SK-N-SH (cell line): Measurements from ENCODE around the gene ACACA. TPM values are rescaled to one million over a fixed set of nuclear protein-coding genes. Genes with fewer than 3 reads are reported as not detected.

Experiments
- CTCF ChIA-PET: fragments of 300-600, 350-600 bp; formaldehyde crosslinking; extraction: SDS; loops from one replicate; lab custom pipeline; 2021; lab: Yijun Ruan, JAX
- POLR2A ChIA-PET: fragments of 350-600 bp; sonication (Branson Sonifier 250); formaldehyde crosslinking; extraction: SDS; loops from one replicate; lab custom pipeline; 2020; ENCODE audit warnings: antibody characterized with exemption, inconsistent platforms; lab: Yijun Ruan, JAX
- DNase-seq: peaks from one replicate; pipeline ENCODE4 v3.0.0; 2012
- H2AFZ ChIP-seq: fragments of 200-600 bp; sonication (generic); 2 replicates; pipeline ENCODE4 v1.8.1; 2016; ENCODE audit warnings: antibody characterized with exemption, mild to moderate bottlenecking, low read depth
- H3F3A ChIP-seq: fragments of 200-600 bp; sonication (generic); replicated peaks from 2 replicates; pipeline ENCODE3; 2016; ENCODE audit warnings: antibody characterized with exemption, mild to moderate bottlenecking; ENCODE audit not compliant: insufficient read depth
- H3K27ac ChIP-seq, 2 experiments: fragments of 200-500 bp in 1 of 2; fragments of 200-600 bp in 1 of 2; sonication (Bioruptor generic) in 1 of 2; sonication (generic), shearing (Covaris generic) in 1 of 2; 2 replicates each; pipeline versions ENCODE4 v1.5.1 to v1.6.1; 2014 to 2016; ENCODE audit warnings: low read depth in 2 of 2, inconsistent platforms in 1 of 2, low read length in 1 of 2, mild to moderate bottlenecking in 1 of 2, mixed read lengths in 1 of 2
- H3K27me3 ChIP-seq: fragments of 200-600 bp; sonication (generic), shearing (Covaris generic); 2 replicates; pipeline ENCODE4 v1.6.1; 2016; ENCODE audit warnings: mixed run types; ENCODE audit not compliant: insufficient read depth
- H3K36me3 ChIP-seq, 2 experiments: fragments of 200-500 bp in 1 of 2; fragments of 200-600 bp in 1 of 2; sonication (Bioruptor generic) in 1 of 2; sonication (generic) in 1 of 2; replicated peaks in 1 of 2; 2 replicates each; pipeline versions ENCODE3 to v1.5.1; 2014 to 2016; ENCODE audit warnings: low read length in 1 of 2, mild to moderate bottlenecking in 1 of 2; ENCODE audit not compliant: insufficient read depth in 2 of 2, control insufficient read depth in 1 of 2
- H3K4me1 ChIP-seq, 2 experiments: fragments of 200-500 bp in 1 of 2; fragments of 200-600 bp in 1 of 2; sonication (Bioruptor generic) in 1 of 2; sonication (generic), shearing (Covaris generic) in 1 of 2; 2 replicates each; pipeline versions ENCODE4 v1.5.1 to v1.6.1; 2014 to 2016; ENCODE audit warnings: low read depth in 1 of 2, low read length in 1 of 2, mixed run types in 1 of 2; ENCODE audit not compliant: insufficient read depth in 2 of 2, control insufficient read depth in 1 of 2
- H3K4me2 ChIP-seq: fragments of 200-600 bp; sonication (generic), shearing (Covaris generic); 2 replicates; pipeline ENCODE4 v1.6.1; 2017; ENCODE audit warnings: mixed run types
- H3K4me3 ChIP-seq, 2 experiments: fragments of 200-500 bp in 1 of 2; fragments of 200-600 bp in 1 of 2; sonication (Bioruptor generic) in 1 of 2; sonication (generic), shearing (Covaris generic) in 1 of 2; 2 replicates each; pipeline versions ENCODE4 v1.5.1 to v1.8.1; 2014 to 2016; ENCODE audit warnings: low read depth in 2 of 2, inconsistent platforms in 1 of 2, low read length in 1 of 2, mild to moderate bottlenecking in 1 of 2, mixed read lengths in 1 of 2, moderate library complexity in 1 of 2
- H3K79me2 ChIP-seq: fragments of 200-600 bp; sonication (generic); 2 replicates; pipeline ENCODE4 v1.8.1; 2017; ENCODE audit warnings: mild to moderate bottlenecking; ENCODE audit not compliant: insufficient read depth
- H3K9ac ChIP-seq: fragments of 200-600 bp; sonication (generic); 2 replicates; pipeline ENCODE4 v1.6.1; 2017; ENCODE audit warnings: mixed run types
- H3K9me2 ChIP-seq: fragments of 200-600 bp; sonication (generic); 2 replicates; pipeline ENCODE4 v1.6.1; 2017; ENCODE audit warnings: mixed run types
- H3K9me3 ChIP-seq: fragments of 200-600 bp; sonication (generic); 2 replicates; pipeline ENCODE4 v1.6.1; 2017; ENCODE audit warnings: mixed run types, mild to moderate bottlenecking, moderate library complexity
- H4K20me1 ChIP-seq: fragments of 200-600 bp; sonication (generic); 2 replicates; pipeline ENCODE4 v1.6.1; 2017; ENCODE audit warnings: mild to moderate bottlenecking, mixed run types; ENCODE audit not compliant: insufficient read depth
- CHD2 ChIP-seq: fragments of 150-350 bp; IDR thresholded peaks from 2 replicates; pipeline ENCODE4 v1.6.1; 2018; ENCODE audit warnings: low read length; ENCODE audit not compliant: partially characterized antibody
- CTCF ChIP-seq: fragments of 200-600 bp; sonication (generic); IDR thresholded peaks from 2 replicates; pipeline ENCODE4 v1.6.1; 2017; ENCODE audit warnings: antibody characterized with exemption, mild to moderate bottlenecking, moderate library complexity
- ELF1 ChIP-seq: IDR thresholded peaks from 2 replicates; pipeline ENCODE4 v1.4.0; 2012
- FOSL2 ChIP-seq: IDR thresholded peaks from 2 replicates; pipeline ENCODE4 v1.4.0; 2012; ENCODE audit warnings: low read depth, mild to moderate bottlenecking, moderate library complexity, borderline replicate concordance
- FOXJ3 ChIP-seq: sonication (generic); formaldehyde crosslinking; IDR thresholded peaks from 2 replicates; pipeline ENCODE4 v1.5.1; 2020; ENCODE audit warnings: mild to moderate bottlenecking, missing genetic modification reagents
- GATA2 ChIP-seq: sonication (generic); formaldehyde crosslinking; IDR thresholded peaks from 2 replicates; pipeline ENCODE4 v1.5.0; 2020; ENCODE audit warnings: mild to moderate bottlenecking, missing genetic modification reagents
- IRF3 ChIP-seq: fragments of 150-350 bp; IDR thresholded peaks from 2 replicates; pipeline ENCODE4 v1.6.1; 2016; ENCODE audit warnings: mild to moderate bottlenecking, low read depth, low read length
- MEF2A ChIP-seq: IDR thresholded peaks from 2 replicates; pipeline ENCODE4 v1.4.0; 2012; ENCODE audit warnings: low read depth, borderline replicate concordance
- MXI1 ChIP-seq: IDR thresholded peaks from 2 replicates; pipeline ENCODE4 v1.6.1; 2012; ENCODE audit warnings: mild to moderate bottlenecking, low read depth, low read length, improper control_type of control experiment
- POLR2AphosphoS5 ChIP-seq: IDR thresholded peaks from 2 replicates; pipeline ENCODE4 v1.6.1; 2012; ENCODE audit warnings: low read depth, low read length
- RXRA ChIP-seq: IDR thresholded peaks from 2 replicates; pipeline ENCODE4 v1.4.0; 2012; ENCODE audit warnings: low read depth, mild to moderate bottlenecking, borderline replicate concordance
- TAF1 ChIP-seq: IDR thresholded peaks from 2 replicates; pipeline ENCODE4 v1.6.1; 2012; ENCODE audit warnings: low read depth, mild to moderate bottlenecking, low read length, moderate library complexity, borderline replicate concordance
- TEAD4 ChIP-seq: IDR thresholded peaks from 2 replicates; pipeline ENCODE4 v1.4.0; 2012; ENCODE audit warnings: mild to moderate bottlenecking, borderline replicate concordance; ENCODE audit not compliant: insufficient read depth
- WGBS: methylation state at CpG from one replicate; pipeline ENCODE4 v1.1.6; 2017; ENCODE audit warnings: low lambda C conversion rate; 5-methylcytosine and 5-hydroxymethylcytosine counted together
- polyA plus RNA-seq, 3 experiments: library from polyadenylated mRNA; depleted of rRNA; stranded (reverse); fragments of >200 nt; gene quantifications; 2 replicates each; pipeline ENCODE4 v1.2.3, GENCODE V29; 2012
- TF ChIP-seq, protein P1 (sequence below): IDR thresholded peaks from 2 replicates; pipeline ENCODE4 v1.4.0; 2012; ENCODE audit warnings: low read depth, borderline replicate concordance
- TF ChIP-seq, protein P2 (sequence below): fragments of 150-350 bp; IDR thresholded peaks from 2 replicates; pipeline ENCODE4 v1.6.1; 2017; ENCODE audit warnings: antibody characterized with exemption, low read length, low read depth, borderline replicate concordance

The ACACA gene
- polyA plus RNA-seq, 1 of the 3 experiments (the other 2 are of a cell fraction) = 27.2 TPM

DNA sequence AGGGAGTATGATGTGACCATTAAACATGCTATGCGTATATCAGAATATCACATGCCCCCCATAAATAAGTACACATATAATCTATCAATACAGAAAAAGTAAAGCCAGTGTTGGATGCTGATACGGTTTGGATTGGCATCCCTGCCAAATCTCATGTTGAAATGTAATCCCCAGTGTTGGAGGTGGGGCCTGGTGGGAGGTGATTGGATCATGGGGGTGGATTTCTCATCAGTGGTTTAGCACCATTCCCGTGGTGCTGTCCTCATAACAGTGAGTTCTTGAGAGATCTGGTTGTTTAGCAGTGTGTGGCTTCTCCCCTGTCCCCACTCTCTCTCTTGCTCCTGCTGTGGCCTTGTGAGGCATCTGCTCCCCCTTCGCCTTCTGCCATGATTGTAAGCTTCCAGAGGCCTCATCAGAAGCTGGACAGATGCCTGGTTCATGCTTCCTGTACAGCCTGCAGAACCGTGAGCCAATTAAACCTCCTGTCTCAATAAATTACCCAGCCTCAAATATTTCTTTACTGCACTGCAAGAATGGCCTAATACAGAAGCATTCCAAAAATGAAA is 369.0 kb downstream of the ACACA start:
- no peak for TF ChIP-seq CTCF
- TF ChIP-seq RXRA = no peak
- no peak for TF ChIP-seq FOSL2
- TF ChIP-seq, protein P1, sequence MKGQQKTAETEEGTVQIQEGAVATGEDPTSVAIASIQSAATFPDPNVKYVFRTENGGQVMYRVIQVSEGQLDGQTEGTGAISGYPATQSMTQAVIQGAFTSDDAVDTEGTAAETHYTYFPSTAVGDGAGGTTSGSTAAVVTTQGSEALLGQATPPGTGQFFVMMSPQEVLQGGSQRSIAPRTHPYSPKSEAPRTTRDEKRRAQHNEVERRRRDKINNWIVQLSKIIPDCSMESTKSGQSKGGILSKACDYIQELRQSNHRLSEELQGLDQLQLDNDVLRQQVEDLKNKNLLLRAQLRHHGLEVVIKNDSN = no peak
- no peak for TF ChIP-seq CHD2
- no peak for TF ChIP-seq FOXJ3 (CRISPR knock-in tag)
- TF ChIP-seq, protein P2, sequence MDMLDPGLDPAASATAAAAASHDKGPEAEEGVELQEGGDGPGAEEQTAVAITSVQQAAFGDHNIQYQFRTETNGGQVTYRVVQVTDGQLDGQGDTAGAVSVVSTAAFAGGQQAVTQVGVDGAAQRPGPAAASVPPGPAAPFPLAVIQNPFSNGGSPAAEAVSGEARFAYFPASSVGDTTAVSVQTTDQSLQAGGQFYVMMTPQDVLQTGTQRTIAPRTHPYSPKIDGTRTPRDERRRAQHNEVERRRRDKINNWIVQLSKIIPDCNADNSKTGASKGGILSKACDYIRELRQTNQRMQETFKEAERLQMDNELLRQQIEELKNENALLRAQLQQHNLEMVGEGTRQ = no peak
- no peak for TF ChIP-seq GATA2 (CRISPR knock-in tag)
- no peak for TF ChIP-seq TEAD4
- no peak for TF ChIP-seq POLR2AphosphoS5
- TF ChIP-seq ELF1 = no peak
- no peak for TF ChIP-seq MXI1
- no peak for TF ChIP-seq TAF1
- TF ChIP-seq MEF2A = no peak
- no peak for TF ChIP-seq IRF3
- TF ChIP-seq, all 33 proteins: peak for 0
- Histone ChIP-seq H3K4me3 (no peak overlapping the region), H3K9ac (no peak overlapping the region), H3K36me3 (peaks cover 0 to 12% of the 10 kb centered on the region in 2 experiments), H3K9me3 (no peaks in the 10 kb centered on the region), H3K9me2 (no peaks in the 10 kb centered on the region), H3K27ac (no peak overlapping the region), H3K79me2 (no peaks in the 10 kb centered on the region), H3F3A (no peaks in the 10 kb centered on the region), H4K20me1 (no peaks in the 10 kb centered on the region), H3K4me1 (no peaks in the 10 kb centered on the region; a peak in 1 of 4 replicates), H2AFZ (no peak overlapping the region), H3K27me3 (no peaks in the 10 kb centered on the region), H3K4me2 (no peak overlapping the region)
- ChIA-PET CTCF (interaction anchor here (1.2 to 3.4 kb wide), 2 partner anchors 10 to 97 kb away, joined by 3 to 23 read pairs; no protein-coding TSS in a partner anchor), POLR2A (no interaction called here)
- 94% methylated on average over 5 of the region's 5 CpGs for WGBS
- no peak for DNase-seq

Other genes starting within 250 kb of the ACACA start
- not detected in 2 replicates for gene C17orf78, start 30.9 kb downstream of the ACACA start, polyA plus RNA-seq (2012; rRNA removed)
- gene TADA2A, start 50 bp upstream of the ACACA start, polyA plus RNA-seq (2012; rRNA removed) = 9.7 and 11.7 TPM in 2 replicates
- gene DUSP14, start 83.1 kb upstream of the ACACA start, polyA plus RNA-seq (2012; rRNA removed) = 85.8 and 111 TPM in 2 replicates
- gene SYNRG, start 202.6 kb upstream of the ACACA start, polyA plus RNA-seq (2012; rRNA removed) = 8.9 and 12.0 TPM in 2 replicates
- 7.3 and 9.5 TPM in 2 replicates for gene DDX52, start 236.6 kb upstream of the ACACA start, polyA plus RNA-seq (2012; rRNA removed)